ENCODE results near the gene MS4A4A.
"Not testable (repeated sequence)": the region's sequence is repeated elsewhere in the genome, so short reads cannot be mapped to it uniquely, and the experiment has no call there.

Gene MS4A4A

DNA sequence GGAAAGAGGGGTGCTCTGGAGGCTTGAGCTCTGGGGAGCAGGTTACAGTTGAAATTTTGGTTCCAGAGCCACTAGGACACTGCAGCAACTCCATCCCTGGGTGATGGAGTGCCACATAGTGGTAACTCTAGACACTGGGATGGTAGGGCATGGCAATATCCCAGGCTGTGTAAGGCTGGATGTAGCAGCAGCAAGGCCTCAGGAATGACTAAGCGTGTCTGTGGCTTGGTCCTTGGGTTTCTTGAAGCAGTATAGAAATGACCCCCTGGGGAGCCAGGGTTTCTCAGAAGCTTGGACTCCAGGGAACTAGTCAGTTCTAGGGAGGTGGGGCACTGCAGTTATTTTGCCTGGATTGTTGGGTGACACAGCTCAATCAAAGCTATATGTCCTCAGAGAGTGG lies 8.1 kb downstream of the MS4A4A start:
- Histone ChIP-seq H3K36me3 (ENCODE audit: control insufficient read depth, low read length) (no peaks in the 10 kb centered on the region), H3K4me2 (ENCODE audit: low read length) (no peak overlapping the region)

DNA sequence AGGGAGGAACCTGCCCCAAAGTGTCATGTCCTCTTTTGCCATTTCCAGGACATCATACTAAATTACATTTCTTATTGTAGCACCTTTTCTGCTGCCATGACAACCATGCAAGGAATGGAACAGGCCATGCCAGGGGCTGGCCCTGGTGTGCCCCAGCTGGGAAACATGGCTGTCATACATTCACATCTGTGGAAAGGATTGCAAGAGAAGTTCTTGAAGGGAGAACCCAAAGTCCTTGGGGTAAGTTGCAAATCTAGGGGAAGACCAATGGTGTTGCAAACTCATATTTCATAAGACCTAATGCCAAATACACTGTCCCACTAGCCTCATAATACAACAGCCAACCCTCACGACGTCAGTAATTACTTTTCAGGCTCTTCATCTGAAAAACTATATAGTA lies 11.7 kb downstream of the MS4A4A start:
- no peaks in the 10 kb centered on the region for H3K27me3 ChIP-seq (ENCODE audit: control insufficient read depth, low read length)
- no peaks in the 10 kb centered on the region for H3K9me3 ChIP-seq (ENCODE audit: control insufficient read depth, insufficient read depth, low read length)
- no peak for TF ChIP-seq EZH2phosphoT487 (IDR thresholded peaks at IDR 0.05; ENCODE audit: borderline replicate concordance, low read length)
- no peak overlapping the region for H3K4me2 ChIP-seq (ENCODE audit: low read length)
- no peaks in the 10 kb centered on the region for H3K36me3 ChIP-seq (ENCODE audit: control insufficient read depth, low read length)
- H3K4me1 ChIP-seq (ENCODE audit: control insufficient read depth, low read length): no peaks in the 10 kb centered on the region
- no peak overlapping the region for H3K4me3 ChIP-seq (ENCODE audit: low read length)
- no peaks in the 10 kb centered on the region for H3K9me2 ChIP-seq (replicated peaks; ENCODE audit: control insufficient read depth, low read length)
- H4K20me1 ChIP-seq (ENCODE audit: control insufficient read depth, insufficient read depth, low read depth, low read length): no peaks in the 10 kb centered on the region
- no peaks in the 10 kb centered on the region for H3K79me2 ChIP-seq (ENCODE audit: control insufficient read depth, low read length)
- H3K27ac ChIP-seq (ENCODE audit: low read depth, low read length): no peak overlapping the region
- H3F3A ChIP-seq (ENCODE audit: control insufficient read depth, insufficient read depth): no peaks in the 10 kb centered on the region

More for the DNA sequence above, 8.1 kb downstream of the MS4A4A start:
- Histone ChIP-seq H3K9me2 (replicated peaks; ENCODE audit: control insufficient read depth, low read length) (no peaks in the 10 kb centered on the region), H4K20me1 (ENCODE audit: control insufficient read depth, insufficient read depth, low read depth, low read length) (no peaks in the 10 kb centered on the region), H3F3A (ENCODE audit: control insufficient read depth, insufficient read depth) (no peaks in the 10 kb centered on the region), H3K27ac (ENCODE audit: low read depth, low read length) (no peak overlapping the region), H3K4me3 (ENCODE audit: low read length) (no peak overlapping the region), H3K4me1 (ENCODE audit: control insufficient read depth, low read length) (no peaks in the 10 kb centered on the region), H3K27me3 (ENCODE audit: control insufficient read depth, low read length) (no peaks in the 10 kb centered on the region), H3K79me2 (ENCODE audit: control insufficient read depth, low read length) (no peaks in the 10 kb centered on the region), H3K9me3 (ENCODE audit: control insufficient read depth, insufficient read depth, low read length) (no peaks in the 10 kb centered on the region)
- TF ChIP-seq CTCF (IDR thresholded peaks at IDR 0.05; ENCODE audit: low read depth, low read length, poor library complexity, severe bottlenecking): no peak

- Histone ChIP-seq H3K9me2 (replicated peaks; ENCODE audit: control insufficient read depth, low read length) (no peaks in the 10 kb centered on the region), H3K36me3 (ENCODE audit: control insufficient read depth, low read length) (no peaks in the 10 kb centered on the region), H3K9me3 (ENCODE audit: control insufficient read depth, insufficient read depth, low read length) (no peaks in the 10 kb centered on the region)
Measured at GRCh38 chr11:60301178-60301577, 20.7 kb downstream of the MS4A4A start.

GRCh38 chr11:60301884-60302283 lies 21.4 kb downstream of the MS4A4A start:
- H3K4me2 ChIP-seq (ENCODE audit: low read length); H3K4me1 ChIP-seq (ENCODE audit: control insufficient read depth, low read length); H3K9me2 ChIP-seq (replicated peaks; ENCODE audit: control insufficient read depth, low read length); H4K20me1 ChIP-seq (ENCODE audit: control insufficient read depth, insufficient read depth, low read depth, low read length); H3K4me3 ChIP-seq (ENCODE audit: low read length); H3K27me3 ChIP-seq (ENCODE audit: control insufficient read depth, low read length); H3K9me3 ChIP-seq (ENCODE audit: control insufficient read depth, insufficient read depth, low read length); H3K27ac ChIP-seq (ENCODE audit: low read depth, low read length); H3K79me2 ChIP-seq (ENCODE audit: control insufficient read depth, low read length); H3K36me3 ChIP-seq (ENCODE audit: control insufficient read depth, low read length); H3F3A ChIP-seq (ENCODE audit: control insufficient read depth, insufficient read depth): not testable (repeated sequence)

More at GRCh38 chr11:60301178-60301577, 20.7 kb downstream of the MS4A4A start:
- no peaks in the 10 kb centered on the region for H3K79me2 ChIP-seq (ENCODE audit: control insufficient read depth, low read length)
- H3K27ac ChIP-seq (ENCODE audit: low read depth, low read length): no peak overlapping the region
- no peak overlapping the region for H3K4me2 ChIP-seq (ENCODE audit: low read length)
- H3K4me1 ChIP-seq (ENCODE audit: control insufficient read depth, low read length): no peaks in the 10 kb centered on the region
- TF ChIP-seq EZH2phosphoT487 (IDR thresholded peaks at IDR 0.05; ENCODE audit: borderline replicate concordance, low read length) (no peak), CTCF (IDR thresholded peaks at IDR 0.05; ENCODE audit: low read depth, low read length, poor library complexity, severe bottlenecking) (no peak)
- no peaks in the 10 kb centered on the region for H3F3A ChIP-seq (ENCODE audit: control insufficient read depth, insufficient read depth)
- no peaks in the 10 kb centered on the region for H4K20me1 ChIP-seq (ENCODE audit: control insufficient read depth, insufficient read depth, low read depth, low read length)
- H3K4me3 ChIP-seq (ENCODE audit: low read length): no peak overlapping the region
- H3K27me3 ChIP-seq (ENCODE audit: control insufficient read depth, low read length): no peaks in the 10 kb centered on the region
